H1 (cell line): ENCODE results near the gene DAZAP2. TPM values are rescaled to one million over a fixed set of nuclear protein-coding genes. Genes with fewer than 3 reads are reported as not detected.
"Not testable (repeated sequence)": the region's sequence is repeated elsewhere in the genome, so short reads cannot be mapped to it uniquely, and the experiment has no call there.

Source experiments
- CTCF ChIA-PET: fragments of 300-600 bp; sonication (Branson Sonifier 250); formaldehyde crosslinking; loops from one replicate; lab custom pipeline; 2021; ENCODE audit not compliant: partially characterized antibody; lab: Charles Lee
- POLR2A ChIA-PET: fragments of 300-600 bp; sonication (Branson Sonifier 250); formaldehyde crosslinking; loops from one replicate; lab custom pipeline; 2021; ENCODE audit warnings: inconsistent platforms; ENCODE audit not compliant: partially characterized antibody; lab: Charles Lee
- DNase-seq, 2 experiments: peaks; one replicate each; pipeline versions ENCODE4 v3.0.0 to v3.0.0-alpha.2; 2010 to 2022; ENCODE audit warnings: low spot score in 2 of 2, low read depth in 1 of 2, mixed read lengths in 1 of 2
- FAIRE-seq: peaks from 2 replicates; lab custom pipeline; 2011; peaks lifted over from hg19 to GRCh38; lab: Jason Lieb, UNC
- H2AFZ ChIP-seq: 2 replicates; pipeline ENCODE4 v1.8.1; 2012; ENCODE audit warnings: low read length, inconsistent platforms
- H2AK5ac ChIP-seq: 2 replicates; pipeline ENCODE4 v1.6.1; 2013; ENCODE audit warnings: low read depth, low read length
- H2BK120ac ChIP-seq: replicated peaks from 2 replicates; pipeline ENCODE3; 2013; ENCODE audit warnings: low read depth, low read length, inconsistent platforms
- H2BK12ac ChIP-seq: 2 replicates; pipeline ENCODE4 v1.6.1; 2013; ENCODE audit warnings: low read depth, low read length
- H2BK15ac ChIP-seq: 2 replicates; pipeline ENCODE4 v1.6.1; 2013; ENCODE audit warnings: low read length
- H2BK20ac ChIP-seq: 2 replicates; pipeline ENCODE4 v1.6.1; 2013; ENCODE audit warnings: low read length
- H2BK5ac ChIP-seq: 2 replicates; pipeline ENCODE4 v1.6.1; 2013; ENCODE audit warnings: low read depth, low read length
- H3K14ac ChIP-seq: 2 replicates; pipeline ENCODE4 v1.6.1; 2013; ENCODE audit warnings: inconsistent platforms; ENCODE audit not compliant: insufficient read length
- H3K18ac ChIP-seq: 2 replicates; pipeline ENCODE4 v1.6.1; 2013; ENCODE audit warnings: low read length; ENCODE audit errors: extremely low read depth
- H3K23ac ChIP-seq: 2 replicates; pipeline ENCODE4 v1.6.1; 2013; ENCODE audit warnings: inconsistent platforms; ENCODE audit not compliant: insufficient read length
- H3K23me2 ChIP-seq: 2 replicates; pipeline ENCODE4 v1.6.1; 2013; ENCODE audit warnings: low read depth, low read length
- H3K27ac ChIP-seq: 2 replicates; pipeline ENCODE4 v1.6.1; 2011; ENCODE audit warnings: low read depth, low read length, inconsistent platforms
- H3K27me3 ChIP-seq, 4 experiments: replicated peaks in 1 of 4; 1 replicate in 1 of 4; 2 replicates in 3 of 4; pipeline versions ENCODE4 v1.6.1 to v1.8.1; 2011 to 2013; ENCODE audit warnings: low read length in 3 of 4, mild to moderate bottlenecking in 3 of 4, inconsistent platforms in 2 of 4, mixed read lengths in 2 of 4, moderate library complexity in 1 of 4; ENCODE audit not compliant: control insufficient read depth in 3 of 4, insufficient read depth in 3 of 4; ENCODE audit errors: extremely low read depth in 1 of 4
- H3K36me3 ChIP-seq, 4 experiments: 2 replicates each; pipeline versions ENCODE4 v1.6.1 to v1.8.1; 2011 to 2013; ENCODE audit warnings: mild to moderate bottlenecking in 4 of 4, low read length in 3 of 4, moderate library complexity in 2 of 4, control low read depth in 1 of 4, inconsistent platforms in 1 of 4; ENCODE audit not compliant: insufficient read depth in 4 of 4, control insufficient read depth in 2 of 4
- H3K4ac ChIP-seq: replicated peaks from 2 replicates; pipeline ENCODE3; 2013; ENCODE audit warnings: low read length, low read depth, mixed read lengths, inconsistent platforms; ENCODE audit not compliant: insufficient read length
- H3K4me1 ChIP-seq, 4 experiments: replicated peaks in 1 of 4; 1 replicate in 1 of 4; 2 replicates in 3 of 4; pipeline versions ENCODE4 v1.6.1 to v1.8.1; 2011 to 2013; ENCODE audit warnings: low read length in 3 of 4, inconsistent platforms in 2 of 4, mixed read lengths in 1 of 4; ENCODE audit not compliant: insufficient read depth in 4 of 4, control insufficient read depth in 3 of 4
- H3K4me2 ChIP-seq, 2 experiments: 2 replicates each; pipeline versions ENCODE4 v1.6.1 to v1.8.1; 2011 to 2013; ENCODE audit warnings: low read depth in 2 of 2, low read length in 2 of 2, control low read depth in 1 of 2, inconsistent platforms in 1 of 2, mild to moderate bottlenecking in 1 of 2; ENCODE audit not compliant: insufficient read depth in 1 of 2
- H3K4me3 ChIP-seq, 4 experiments: fragments of 200-600, 300-600 bp in 1 of 4; sonication (generic), shearing (Covaris generic), sonication (Bioruptor Twin) in 1 of 4; 2 replicates each; pipeline versions ENCODE4 v1.5.1 to v1.8.1; 2011 to 2016; ENCODE audit warnings: low read length in 4 of 4, low read depth in 3 of 4, control low read depth in 2 of 4, inconsistent platforms in 2 of 4, mild to moderate bottlenecking in 2 of 4, mixed read lengths in 1 of 4, moderate library complexity in 1 of 4; ENCODE audit not compliant: insufficient read depth in 2 of 4; ENCODE audit errors: extremely low read depth in 1 of 4
- H3K56ac ChIP-seq: replicated peaks from 2 replicates; pipeline ENCODE3; 2013; ENCODE audit warnings: low read depth, mild to moderate bottlenecking, mixed read lengths, low read length, inconsistent platforms; ENCODE audit not compliant: insufficient read length
- H3K79me1 ChIP-seq: 2 replicates; pipeline ENCODE4 v1.6.1; 2013; ENCODE audit warnings: low read depth, low read length, control low read depth
- H3K79me2 ChIP-seq, 2 experiments: 2 replicates each; pipeline versions ENCODE4 v1.6.1 to v1.8.1; 2012 to 2013; ENCODE audit warnings: low read length in 2 of 2, mild to moderate bottlenecking in 2 of 2, inconsistent platforms in 1 of 2; ENCODE audit not compliant: insufficient read depth in 2 of 2, control insufficient read depth in 1 of 2
- H3K9ac ChIP-seq, 4 experiments: replicated peaks in 1 of 4; 1 replicate in 1 of 4; 2 replicates in 3 of 4; pipeline versions ENCODE4 v1.6.1 to v1.8.1; 2011 to 2013; ENCODE audit warnings: low read depth in 3 of 4, low read length in 3 of 4, control low read depth in 2 of 4, mild to moderate bottlenecking in 2 of 4, moderate library complexity in 2 of 4, inconsistent platforms in 1 of 4; ENCODE audit errors: extremely low read depth in 1 of 4
- H3K9me3 ChIP-seq, 2 experiments: 2 replicates each; pipeline versions ENCODE4 v1.6.1 to v1.8.1; 2012 to 2013; ENCODE audit warnings: mild to moderate bottlenecking in 2 of 2, moderate library complexity in 2 of 2, control low read depth in 1 of 2, inconsistent platforms in 1 of 2, low read depth in 1 of 2, low read length in 1 of 2, mixed read lengths in 1 of 2; ENCODE audit not compliant: insufficient read depth in 2 of 2
- H4K20me1 ChIP-seq, 2 experiments: replicated peaks in 1 of 2; 2 replicates each; pipeline versions ENCODE3 to v1.8.1; 2011 to 2013; ENCODE audit warnings: inconsistent platforms in 2 of 2, low read length in 2 of 2, mild to moderate bottlenecking in 1 of 2; ENCODE audit not compliant: insufficient read depth in 2 of 2, control insufficient read depth in 1 of 2
- H4K5ac ChIP-seq: 2 replicates; pipeline ENCODE4 v1.6.1; 2013; ENCODE audit warnings: low read length, low read depth, mixed read lengths, inconsistent platforms; ENCODE audit not compliant: insufficient read length
- H4K8ac ChIP-seq: 2 replicates; pipeline ENCODE4 v1.8.0; 2013; ENCODE audit warnings: mild to moderate bottlenecking, moderate library complexity, low read length, inconsistent platforms; ENCODE audit not compliant: insufficient read depth; ENCODE audit errors: extremely low read depth
- H4K91ac ChIP-seq: replicated peaks from 2 replicates; pipeline ENCODE3; 2013; ENCODE audit warnings: low read length, mixed read lengths, inconsistent platforms; ENCODE audit not compliant: insufficient read length
- BACH1 ChIP-seq: IDR thresholded peaks from 2 replicates; pipeline ENCODE4 v1.6.1; 2012; ENCODE audit warnings: low read length, improper control_type of control experiment
- CEBPB ChIP-seq: IDR thresholded peaks from 2 replicates; pipeline ENCODE4 v1.6.1; 2012; ENCODE audit warnings: low read depth, low read length
- CHD1 ChIP-seq: IDR thresholded peaks from 2 replicates; pipeline ENCODE4 v1.6.1; 2012; ENCODE audit warnings: low read depth, low read length, improper control_type of control experiment
- EP300 ChIP-seq, 2 experiments: IDR thresholded peaks; 1 replicate in 1 of 2; 2 replicates in 1 of 2; pipeline ENCODE4 v1.6.1; 2011 to 2012; ENCODE audit warnings: low read depth in 2 of 2, low read length in 2 of 2, mild to moderate bottlenecking in 2 of 2, borderline replicate concordance in 1 of 2, inconsistent platforms in 1 of 2, moderate library complexity in 1 of 2
- KDM5A ChIP-seq: fragments of 200-600 bp; IDR thresholded peaks from 2 replicates; pipeline ENCODE4 v1.7.1; 2012; ENCODE audit warnings: mild to moderate bottlenecking, low read length, inconsistent platforms, mixed read lengths
- PHF8 ChIP-seq: fragments of 200-600 bp; sonication (generic); conservative IDR thresholded peaks from 2 replicates; pipeline ENCODE4 v1.7.1; 2012; ENCODE audit warnings: low read depth, mild to moderate bottlenecking, inconsistent platforms, low read length, moderate library complexity
- POLR2A ChIP-seq, 2 experiments: IDR thresholded peaks; 1 replicate in 1 of 2; 2 replicates in 1 of 2; pipeline ENCODE4 v1.6.1; 2011; ENCODE audit warnings: low read depth in 2 of 2, low read length in 2 of 2, mild to moderate bottlenecking in 2 of 2; ENCODE audit errors: control extremely low read depth in 1 of 2
- POLR2AphosphoS5 ChIP-seq: IDR thresholded peaks from 2 replicates; pipeline ENCODE4 v1.6.1; 2011; ENCODE audit warnings: low read depth, low read length
- TAF7 ChIP-seq: optimal IDR thresholded peaks from 2 replicates; pipeline ENCODE3; 2011; ENCODE audit warnings: low read depth, mild to moderate bottlenecking, inconsistent platforms, low read length, moderate library complexity, borderline replicate concordance
- YY1 ChIP-seq: IDR thresholded peaks from 2 replicates; pipeline ENCODE4 v1.6.1; 2011; ENCODE audit warnings: low read depth, mild to moderate bottlenecking, low read length
- WGBS, 2 experiments: shearing (Covaris generic) in 1 of 2; methylation state at CpG; one replicate each; pipeline versions ENCODE4 v1.1.6 to v1.1.7; 2013 to 2015; ENCODE audit warnings: low lambda C conversion rate in 2 of 2, mixed read lengths in 2 of 2, inconsistent platforms in 1 of 2, low coverage in 1 of 2, missing lambda C conversion rate in 1 of 2; ENCODE audit not compliant: insufficient replicate concordance in 2 of 2, insufficient coverage in 1 of 2, insufficient read length in 1 of 2; ENCODE audit errors: extremely low coverage in 1 of 2, missing lambda C conversion rate in 1 of 2; 5-methylcytosine and 5-hydroxymethylcytosine counted together
- polyA plus RNA-seq, 7 experiments: library from polyadenylated mRNA; depleted of rRNA in 3 of 7; stranded (reverse) in 5 of 7; unstranded in 2 of 7; fragments of >200 nt in 5 of 7; fragments of 200-250 nt in 2 of 7; gene quantifications; 1 replicate in 5 of 7; 2 replicates in 1 of 7; 4 replicates in 1 of 7; pipeline versions ENCODE4 v1.2.1 to v1.2.3, GENCODE V29; 2011 to 2013; ENCODE audit warnings: missing spikeins in 2 of 7, mixed read lengths in 2 of 7
- total RNA-seq: library from RNA; stranded (reverse); fragmentation: NEBNext Ultra II Directional; extraction: Animal tissue kit (Norgen Biotek cat#: 25700); gene quantifications from 2 replicates; pipeline ENCODE4 v1.2.1, GENCODE V29; 2021

DAZAP2 gene
- total and polyA plus RNA-seq, 2 of the 8 experiments (the other 6 are each of a cell fraction or from before 2014, with no cell fraction given), result 27.1 to 77.2 TPM

- no peak for TF ChIP-seq POLR2AphosphoS5
- no peak for TF ChIP-seq EP300 (IDR thresholded peaks at IDR 0.05; ENCODE audit: borderline replicate concordance in 1 of 2, low read depth in 2 of 2, low read length in 2 of 2)
- no peak for TF ChIP-seq POLR2A (IDR thresholded peaks at IDR 0.05; ENCODE audit: control extremely low read depth in 1 of 2, low read depth in 2 of 2, low read length in 2 of 2)
- TF ChIP-seq YY1, result no peak
- TF ChIP-seq TAF7, result no peak
- no peak for TF ChIP-seq CEBPB
- no peak for TF ChIP-seq PHF8
- TF ChIP-seq KDM5A, result no peak
- no peak for TF ChIP-seq CHD1
- TF ChIP-seq BACH1, result no peak
Observed at GRCh38 chr12:51219322-51219721, 19.3 kb upstream of the DAZAP2 start (continued).

- not testable (repeated sequence) for H2AK5ac ChIP-seq, H3K79me2 ChIP-seq, H3K36me3 ChIP-seq, H3K4me3 ChIP-seq, DNase-seq, H3K9ac ChIP-seq, H3K27ac ChIP-seq, H2BK120ac ChIP-seq, H4K5ac ChIP-seq, H3K4me2 ChIP-seq, H2AFZ ChIP-seq, H2BK5ac ChIP-seq, H3K23me2 ChIP-seq, H3K27me3 ChIP-seq, H2BK12ac ChIP-seq, H3K4ac ChIP-seq, FAIRE-seq, H3K56ac ChIP-seq, H3K14ac ChIP-seq, H4K20me1 ChIP-seq, H3K79me1 ChIP-seq, H3K18ac ChIP-seq, H2BK15ac ChIP-seq, H3K9me3 ChIP-seq, H3K23ac ChIP-seq, H3K4me1 ChIP-seq, H4K91ac ChIP-seq, H2BK20ac ChIP-seq, H4K8ac ChIP-seq
- ChIA-PET CTCF (interaction anchor here (0.6 to 1.2 kb wide), 3 partner anchors 32 to 121 kb away, joined by 3 to 4 read pairs (median 3); no protein-coding TSS in a partner anchor), POLR2A (interaction anchor here (0.6 to 2.9 kb wide), 5 partner anchors 9 to 124 kb away, joined by 3 to 12 read pairs (median 4); no protein-coding TSS in a partner anchor)
- 79% methylated on average over 12 of the region's 12 CpGs; no CpG with 5 or more reads in 1 of the 2 experiments for WGBS, 2 experiments
Observed at GRCh38 chr12:51219857-51220256, 18.8 kb upstream of the DAZAP2 start.
